Astrocyte (in vitro differentiated cells and primary cell): ENCODE results near the gene HEXD.

Experiments
- CTCF ChIP-seq: IDR thresholded peaks from 2 replicates; pipeline ENCODE4 v1.5.1; 2011; ENCODE audit warnings: low read depth, mild to moderate bottlenecking, inconsistent platforms, low read length, moderate library complexity; ENCODE audit not compliant: insufficient read depth
- EZH2 ChIP-seq: IDR thresholded peaks from 2 replicates; pipeline ENCODE4 v1.6.1; 2012; ENCODE audit warnings: mild to moderate bottlenecking, low read length, inconsistent platforms; ENCODE audit not compliant: insufficient read depth

GRCh38 chr17:82400206-82400605 lies 17.9 kb upstream of the HEXD start:
- no peak for TF ChIP-seq CTCF
- no peak for TF ChIP-seq EZH2
